Epithelial cell of prostate (primary cell): Measurements from ENCODE around the gene LRRC58.
"Not testable (repeated sequence)": the region's sequence is repeated elsewhere in the genome, so short reads cannot be mapped to it uniquely, and the experiment has no call there.

Experiments
- DNase-seq: peaks from one replicate; pipeline ENCODE4 v3.0.0-alpha.2; 2011; ENCODE audit warnings: low read depth, low spot score
- H3K27ac ChIP-seq: fragments of 450-650 bp; 2 replicates; pipeline ENCODE4 v1.5.1; 2017; ENCODE audit warnings: mild to moderate bottlenecking

Gene LRRC58

GRCh38 chr3:120348991-120349854, at the start of gene LRRC58:
LRRC58 (minus strand) TSS chr3:120349354; CDS start chr3:120349243, 111 bp downstream.
- H3K27ac ChIP-seq: peak within 1 kb of the TSS; percentile 76
- DNase-seq: peak; percentile 54

GRCh38 chr3:120396469-120396868, 47.3 kb upstream of the LRRC58 start:
- no peak overlapping the region for H3K27ac ChIP-seq
- no peak for DNase-seq

GRCh38 chr3:120394347-120394746, 45.2 kb upstream of the LRRC58 start:
- H3K27ac ChIP-seq: no peak overlapping the region
- DNase-seq: no peak

GRCh38 chr3:120393761-120394160, 44.6 kb upstream of the LRRC58 start:
- no peak overlapping the region for H3K27ac ChIP-seq
- no peak for DNase-seq

- no peak overlapping the region for H3K27ac ChIP-seq
- no peak for DNase-seq
Observed at GRCh38 chr3:120393243-120393642, 44.1 kb upstream of the LRRC58 start.

GRCh38 chr3:120382941-120383447, 33.8 kb upstream of the LRRC58 start:
- DNase-seq: no peak
- H3K27ac ChIP-seq: no peak overlapping the region

GRCh38 chr3:120381503-120381902, 32.3 kb upstream of the LRRC58 start:
- no peak for DNase-seq
- no peak overlapping the region for H3K27ac ChIP-seq

- not testable (repeated sequence) for H3K27ac ChIP-seq, DNase-seq
Observed at GRCh38 chr3:120377948-120378347, 28.8 kb upstream of the LRRC58 start.

- no peak for DNase-seq
- no peak overlapping the region for H3K27ac ChIP-seq
Observed at GRCh38 chr3:120370463-120370862, 21.3 kb upstream of the LRRC58 start.

- DNase-seq: no peak
- H3K27ac ChIP-seq: no peak overlapping the region
Observed at GRCh38 chr3:120369037-120369467, 19.9 kb upstream of the LRRC58 start.

- H3K27ac ChIP-seq: no peak overlapping the region
- no peak for DNase-seq
Observed at GRCh38 chr3:120368172-120368571, 19.0 kb upstream of the LRRC58 start.

GRCh38 chr3:120364821-120365220, 15.7 kb upstream of the LRRC58 start:
- H3K27ac ChIP-seq: no peak overlapping the region
- DNase-seq: no peak

GRCh38 chr3:120364101-120364500, 14.9 kb upstream of the LRRC58 start:
- H3K27ac ChIP-seq: no peak overlapping the region
- no peak for DNase-seq

GRCh38 chr3:120357807-120358206, 8.7 kb upstream of the LRRC58 start:
- no peak overlapping the region for H3K27ac ChIP-seq

GRCh38 chr3:120355486-120355885, 6.3 kb upstream of the LRRC58 start:
- H3K27ac ChIP-seq: no peak overlapping the region
- no peak for DNase-seq

More at GRCh38 chr3:120357807-120358206, 8.7 kb upstream of the LRRC58 start:
- no peak for DNase-seq

GRCh38 chr3:120353463-120353862, 4.3 kb upstream of the LRRC58 start:
- no peak for DNase-seq
- H3K27ac ChIP-seq: no peak overlapping the region

GRCh38 chr3:120352017-120352416, 2.9 kb upstream of the LRRC58 start:
- no peak overlapping the region for H3K27ac ChIP-seq
- no peak for DNase-seq

- no peak for DNase-seq
- H3K27ac ChIP-seq: no peak overlapping the region
Observed at GRCh38 chr3:120350401-120350941, 1.3 kb upstream of the LRRC58 start.

GRCh38 chr3:120349855-120350125, 636 bp upstream of the LRRC58 start:
- H3K27ac ChIP-seq: peak overlapping the region; percentile 76
- DNase-seq: no peak

- peak overlapping the region; percentile 76 for H3K27ac ChIP-seq
- no peak for DNase-seq
Observed at GRCh38 chr3:120348065-120348990, 826 bp downstream of the LRRC58 start.

GRCh38 chr3:120344349-120344748, 4.8 kb downstream of the LRRC58 start:
- DNase-seq: no peak
- no peak overlapping the region for H3K27ac ChIP-seq
